IPS DF 6.9 (cell line): Measurements from ENCODE around the gene TP53AIP1.
A peak's percentile ranks its signal among the peaks of the same experiment; 100 is the strongest.

Experiments
- DNase-seq: peaks from one replicate; pipeline ENCODE4 v3.0.0-alpha.2; 2013; ENCODE audit warnings: low read depth, low spot score
- H3K27ac ChIP-seq: one replicate; pipeline ENCODE4 v1.5.1; 2013; ENCODE audit warnings: low read length, control low read depth
- H3K27me3 ChIP-seq: 2 replicates; pipeline ENCODE4 v1.6.1; 2013; ENCODE audit warnings: mild to moderate bottlenecking, low read length; ENCODE audit not compliant: control insufficient read depth, insufficient read depth
- H3K36me3 ChIP-seq: 2 replicates; pipeline ENCODE4 v1.6.1; 2013; ENCODE audit warnings: low read length; ENCODE audit not compliant: control insufficient read depth, insufficient read depth
- H3K4me1 ChIP-seq: 2 replicates; pipeline ENCODE4 v1.6.1; 2013; ENCODE audit warnings: low read length; ENCODE audit not compliant: control insufficient read depth, insufficient read depth
- H3K4me3 ChIP-seq: 2 replicates; pipeline ENCODE4 v1.5.1; 2013; ENCODE audit warnings: mild to moderate bottlenecking, low read length
- H3K9me3 ChIP-seq: 2 replicates; pipeline ENCODE4 v1.6.1; 2013; ENCODE audit warnings: low read length, inconsistent platforms; ENCODE audit not compliant: control insufficient read depth, insufficient read depth
- WGBS: extraction: QIAGEN DNeasy Blood & Tissue Kit; methylation state at CpG from one replicate; pipeline ENCODE4 v1.1.7; 2013; ENCODE audit warnings: mixed read lengths, missing lambda C conversion rate; ENCODE audit not compliant: insufficient read length, insufficient coverage; 5-methylcytosine and 5-hydroxymethylcytosine counted together

The TP53AIP1 gene

DNA sequence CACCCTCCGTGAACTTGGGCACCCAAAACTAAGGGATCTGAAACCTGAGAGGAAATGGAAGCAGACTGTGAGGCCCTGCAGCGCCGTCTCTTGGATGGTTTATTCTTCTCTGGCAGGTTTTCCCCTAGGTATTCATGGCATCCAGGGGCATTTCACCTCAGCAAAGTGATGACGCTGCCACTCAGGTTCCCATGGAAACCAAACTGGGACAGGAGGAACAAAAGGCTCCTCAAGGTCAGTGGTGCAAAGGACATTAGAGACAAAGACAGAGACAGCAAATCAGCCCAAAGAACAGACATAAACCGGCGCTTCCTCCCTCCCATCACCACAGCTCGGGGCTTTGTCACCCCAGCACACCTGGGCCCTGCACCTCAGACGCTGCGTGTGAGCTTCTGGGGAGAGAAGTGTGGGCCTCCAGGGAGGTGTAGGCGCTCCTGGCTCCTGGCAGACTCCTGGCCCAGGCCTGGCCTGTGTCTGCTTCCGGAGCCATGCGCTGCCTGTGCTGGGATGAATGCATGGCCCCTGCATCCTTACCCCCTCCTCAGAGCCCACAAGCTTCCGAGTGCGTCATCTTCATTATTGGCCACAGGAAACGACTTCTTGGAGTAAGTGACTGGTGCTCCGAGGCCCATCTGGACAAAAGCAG, 5.9 kb downstream of the TP53AIP1 start:
- H3K4me1 ChIP-seq: peaks cover 9% of the 10 kb centered on the region
- no peak overlapping the region for H3K4me3 ChIP-seq
- no peaks in the 10 kb centered on the region for H3K9me3 ChIP-seq
- H3K27ac ChIP-seq: no peak overlapping the region
- H3K27me3 ChIP-seq: peaks cover 9% of the 10 kb centered on the region; the same call in 1 of the 2 replicates
- H3K36me3 ChIP-seq: no peaks in the 10 kb centered on the region
- WGBS: no CpG with 5 or more reads among the region's 16 CpGs
- peak; percentile 55 for DNase-seq

DNA sequence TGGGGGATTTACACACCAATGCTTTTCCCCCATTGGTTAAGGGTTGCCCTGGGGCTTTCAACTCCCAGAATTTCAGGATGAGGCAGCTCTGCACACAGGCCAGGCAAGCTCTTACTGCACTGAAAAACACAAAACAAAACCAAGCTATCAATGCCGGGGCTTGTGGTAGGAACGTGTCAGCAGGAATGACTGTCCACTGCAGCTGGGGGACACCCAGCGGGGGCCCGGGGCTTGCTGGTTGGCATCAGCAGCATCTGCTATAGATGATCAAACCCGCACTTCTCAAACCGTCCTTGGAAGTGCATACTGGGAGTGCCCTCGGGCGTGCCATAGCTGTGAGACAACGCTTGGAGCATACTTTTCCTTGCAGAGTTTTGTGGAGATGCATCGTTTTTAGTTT, 7.7 kb downstream of the TP53AIP1 start:
- Histone ChIP-seq H3K36me3 (no peaks in the 10 kb centered on the region), H3K9me3 (no peaks in the 10 kb centered on the region), H3K27ac (no peak overlapping the region), H3K4me1 (peaks cover 9% of the 10 kb centered on the region), H3K27me3 (peaks cover 12% of the 10 kb centered on the region; the same call in 1 of the 2 replicates), H3K4me3 (no peak overlapping the region)
- WGBS: no CpG with 5 or more reads among the region's 10 CpGs
- DNase-seq: no peak

- Histone ChIP-seq H3K27me3 (peaks cover 18% of the 10 kb centered on the region; the same call in 1 of the 2 replicates), H3K4me1 (peaks cover 11% of the 10 kb centered on the region), H3K27ac (no peak overlapping the region), H3K9me3 (no peaks in the 10 kb centered on the region), H3K4me3 (no peak overlapping the region), H3K36me3 (no peaks in the 10 kb centered on the region)
- no peak for DNase-seq
- WGBS: no CpG with 5 or more reads among the region's 7 CpGs
These were observed 8.3 kb downstream of the TP53AIP1 start for GRCh38 chr11:128934351-128934750.

- Histone ChIP-seq H3K36me3 (no peaks in the 10 kb centered on the region), H3K4me1 (peaks cover 11% of the 10 kb centered on the region), H3K27me3 (peaks cover 20% of the 10 kb centered on the region; the same call in 1 of the 2 replicates), H3K9me3 (no peaks in the 10 kb centered on the region), H3K4me3 (no peak overlapping the region), H3K27ac (no peak overlapping the region)
- WGBS: no CpG with 5 or more reads among the region's 7 CpGs
- DNase-seq: no peak
These were observed 9.0 kb downstream of the TP53AIP1 start for GRCh38 chr11:128933481-128934178.

GRCh38 chr11:128931668-128932067, 11.0 kb downstream of the TP53AIP1 start:
- DNase-seq: no peak
- no CpG with 5 or more reads among the region's 6 CpGs for WGBS

DNA sequence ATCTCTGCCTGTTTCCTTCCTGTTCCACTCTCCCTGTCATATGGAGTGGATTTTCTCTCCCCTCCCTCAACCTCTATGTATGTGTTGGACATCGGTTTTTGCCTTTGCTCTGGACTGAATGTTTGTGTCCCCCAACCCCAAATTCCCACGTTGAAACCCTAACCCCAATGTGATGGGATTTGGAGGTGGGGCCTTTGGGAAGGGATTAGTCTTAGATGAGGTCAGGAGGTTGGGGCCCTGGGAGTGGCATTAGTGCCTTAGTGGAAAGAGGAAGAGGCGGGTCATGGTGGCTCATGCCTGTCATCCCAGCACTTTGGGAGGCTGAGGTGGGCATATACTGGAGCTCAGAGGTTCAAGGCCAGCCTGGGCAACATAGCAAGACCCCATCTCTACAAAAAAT, 11.6 kb downstream of the TP53AIP1 start:
- H3K9me3 ChIP-seq: no peaks in the 10 kb centered on the region
- no peaks in the 10 kb centered on the region for H3K36me3 ChIP-seq
- peaks cover 10% of the 10 kb centered on the region for H3K4me1 ChIP-seq
- no peak overlapping the region for H3K4me3 ChIP-seq
- peaks cover 39% of the 10 kb centered on the region for H3K27me3 ChIP-seq
- no CpG with 5 or more reads among the region's 3 CpGs for WGBS
- no peak for DNase-seq
- no peak overlapping the region for H3K27ac ChIP-seq

More at GRCh38 chr11:128931668-128932067, 11.0 kb downstream of the TP53AIP1 start:
- no peaks in the 10 kb centered on the region for H3K9me3 ChIP-seq
- H3K4me1 ChIP-seq: peaks cover 8% of the 10 kb centered on the region
- H3K27me3 ChIP-seq: peaks cover 33% of the 10 kb centered on the region
- H3K27ac ChIP-seq: no peak overlapping the region
- H3K36me3 ChIP-seq: no peaks in the 10 kb centered on the region
- H3K4me3 ChIP-seq: no peak overlapping the region

GRCh38 chr11:128929991-128930390, 12.7 kb downstream of the TP53AIP1 start:
- Histone ChIP-seq H3K27me3 (peaks cover 41% of the 10 kb centered on the region), H3K27ac (no peak overlapping the region), H3K4me1 (peaks cover 10% of the 10 kb centered on the region), H3K4me3 (no peak overlapping the region), H3K36me3 (no peaks in the 10 kb centered on the region), H3K9me3 (no peaks in the 10 kb centered on the region)
- DNase-seq: no peak
- no CpG with 5 or more reads among the region's 12 CpGs for WGBS

- Histone ChIP-seq H3K4me3 (no peak overlapping the region), H3K27me3 (peaks cover 41% of the 10 kb centered on the region), H3K27ac (no peak overlapping the region), H3K36me3 (no peaks in the 10 kb centered on the region), H3K4me1 (peaks cover 10% of the 10 kb centered on the region), H3K9me3 (no peaks in the 10 kb centered on the region)
- DNase-seq: no peak
- no CpG with 5 or more reads among the region's 5 CpGs for WGBS
These were observed 13.2 kb downstream of the TP53AIP1 start for GRCh38 chr11:128929468-128929867.

- Histone ChIP-seq H3K36me3 (no peaks in the 10 kb centered on the region), H3K4me3 (no peak overlapping the region), H3K27ac (no peak overlapping the region), H3K27me3 (peaks cover 42% of the 10 kb centered on the region), H3K4me1 (peaks cover 10% of the 10 kb centered on the region), H3K9me3 (no peaks in the 10 kb centered on the region)
- WGBS: no CpG with 5 or more reads among the region's 5 CpGs
- DNase-seq: no peak
These were observed 14.3 kb downstream of the TP53AIP1 start for GRCh38 chr11:128928400-128928799.

GRCh38 chr11:128927683-128928336, 14.9 kb downstream of the TP53AIP1 start:
- Histone ChIP-seq H3K27ac (no peak overlapping the region), H3K27me3 (peaks cover 40% of the 10 kb centered on the region), H3K36me3 (no peaks in the 10 kb centered on the region), H3K4me3 (no peak overlapping the region), H3K4me1 (peaks cover 10% of the 10 kb centered on the region), H3K9me3 (no peaks in the 10 kb centered on the region)
- DNase-seq: no peak
- no CpG with 5 or more reads among the region's 12 CpGs for WGBS
